ENCODE results near the gene SLC24A5. TPM values are rescaled to one million over a fixed set of nuclear protein-coding genes. Genes with fewer than 3 reads are reported as not detected.

The SLC24A5 gene
- total and polyA plus RNA-seq, 2 of the 4 experiments (the other 2 are of a cell fraction) = not detected

GRCh38 chr15:48144889-48145288 lies 24.1 kb downstream of the SLC24A5 start:
- peak overlapping the region; percentile 82 for H2BK5ac ChIP-seq (ENCODE audit: low read depth, low read length, poor library complexity, severe bottlenecking)
- BruUV-seq (replicated peaks) = no TSS peak
- H3K4me1 ChIP-seq (ENCODE audit: control insufficient read depth, insufficient read depth, low read length) = no peaks in the 10 kb centered on the region; the same call in none of the 2 replicates
- no CpG with 5 or more reads among the region's 1 CpG for WGBS, 2 experiments (ENCODE audit: extremely low coverage in 2 of 2, insufficient read length in 1 of 2)
- DNase-seq (peak; percentile 23), ATAC-seq (ENCODE audit: low read depth) (peak; percentile 24; the same call in 1 of the 2 replicates)
- ChIA-PET POLR2A (ENCODE audit: unreplicated experiment) (no interaction called here), CTCF (no interaction called here)
- no peak for TF ChIP-seq USF2 (IDR thresholded peaks at IDR 0.05; ENCODE audit: low read depth, low read length)
- TF ChIP-seq CTCF (conservative IDR thresholded peaks at IDR 0.05; ENCODE audit: low read depth, low read length) = no peak
- no peak for TF ChIP-seq RFX5 (IDR thresholded peaks at IDR 0.05; ENCODE audit: low read depth, low read length)
- TF ChIP-seq FOS (IDR thresholded peaks at IDR 0.05; ENCODE audit: low read depth, low read length) = no peak
- TF ChIP-seq POLR2A (IDR thresholded peaks at IDR 0.05; ENCODE audit: low read depth, low read length) = no peak
- no peak for TF ChIP-seq NFE2L2 (IDR thresholded peaks at IDR 0.05; ENCODE audit: low read depth, low read length)
- no peak for TF ChIP-seq ELK1 (IDR thresholded peaks at IDR 0.05; ENCODE audit: borderline replicate concordance, low read depth, low read length)
- TF ChIP-seq SMC3 (IDR thresholded peaks at IDR 0.05; ENCODE audit: low read depth, low read length) = no peak
- TF ChIP-seq BHLHE40 (IDR thresholded peaks at IDR 0.05; ENCODE audit: low read depth, low read length) = no peak
- TF ChIP-seq RCOR1 (IDR thresholded peaks at IDR 0.05; ENCODE audit: insufficient replicate concordance, low read length) = no peak
- no peak for TF ChIP-seq CHD1 (IDR thresholded peaks at IDR 0.05; ENCODE audit: low read depth, low read length)
- no peak for TF ChIP-seq MAFK (IDR thresholded peaks at IDR 0.05; ENCODE audit: low read depth, low read length)
- TF ChIP-seq RAD21 (IDR thresholded peaks at IDR 0.05; ENCODE audit: low read length) = no peak
- TF ChIP-seq CEBPB (IDR thresholded peaks at IDR 0.05; ENCODE audit: low read depth, low read length) = no peak
- TF ChIP-seq MAZ (IDR thresholded peaks at IDR 0.05; ENCODE audit: borderline replicate concordance, low read depth, low read length) = no peak
- TF ChIP-seq MXI1 (IDR thresholded peaks at IDR 0.05; ENCODE audit: borderline replicate concordance, low read depth, low read length) = no peak
- no peak overlapping the region for H2AK9ac ChIP-seq (replicated peaks; ENCODE audit: low read depth, low read length, poor library complexity)
- no peak overlapping the region for H2AK5ac ChIP-seq (ENCODE audit: low read depth, low read length)
- peak overlapping the region; percentile 21; the same call in 1 of the 2 replicates for H2BK20ac ChIP-seq (ENCODE audit: low read depth, low read length)
- no peak overlapping the region for H4K5ac ChIP-seq (ENCODE audit: low read depth, low read length)
- 0 out of 2 replicates have a peak overlapping the region, but pooled peaks have one; percentile 50 for H3K14ac ChIP-seq (replicated peaks; ENCODE audit: low read depth, low read length)
- H3K23ac ChIP-seq (ENCODE audit: low read depth, low read length) = no peak overlapping the region
- no peaks in the 10 kb centered on the region for H3K9me3 ChIP-seq (ENCODE audit: control insufficient read depth, insufficient read depth, low read length)
- H3K9me1 ChIP-seq (ENCODE audit: insufficient read depth, low read length) = no peaks in the 10 kb centered on the region
- no peak overlapping the region for H3K18ac ChIP-seq (ENCODE audit: low read depth, low read length)
- intact Hi-C loops (cut with micrococcal nuclease) = no loop called here
- in situ Hi-C loops (cut with MboI; ENCODE audit: low sequenced_read_pairs) = no loop called here
- dilution Hi-C loops (cut with HindIII; ENCODE audit: low sequenced_read_pairs, unreplicated experiment) = no loop called here
- H2AFZ ChIP-seq (replicated peaks; ENCODE audit: low read length, poor library complexity) = no peak overlapping the region
- no peak overlapping the region for H3K56ac ChIP-seq (ENCODE audit: extremely low read depth, insufficient read depth, low read length)
- no peaks in the 10 kb centered on the region for H3K27me3 ChIP-seq (ENCODE audit: control insufficient read depth, insufficient read depth, low read length)
- no peaks in the 10 kb centered on the region for H4K20me1 ChIP-seq (ENCODE audit: insufficient read depth, low read length)
- H4K8ac ChIP-seq (ENCODE audit: low read depth in 2 of 2, low read length in 2 of 2) = peak overlapping the region in 1 of 2 experiments; percentile 1; a peak in 2 of 4 replicates
- no peak overlapping the region for H3K27ac ChIP-seq (ENCODE audit: insufficient read depth, low read length)
- H3K4me3 ChIP-seq (ENCODE audit: insufficient read depth, low read depth, low read length) = no peak overlapping the region
- H4K91ac ChIP-seq (ENCODE audit: insufficient read depth, low read depth, low read length) = no peak overlapping the region
- H2BK15ac ChIP-seq (ENCODE audit: low read depth, low read length) = no peak overlapping the region
- peaks cover 0 to 3% of the 10 kb centered on the region in 2 experiments; a peak in 1 of 4 replicates for H3K79me1 ChIP-seq (ENCODE audit: low read depth in 1 of 2, low read length in 2 of 2)
- H3K36me3 ChIP-seq (ENCODE audit: control insufficient read depth, insufficient read depth, low read length) = no peaks in the 10 kb centered on the region
- H3K4me2 ChIP-seq (ENCODE audit: low read depth, low read length) = peak overlapping the region; percentile 75
- no peak overlapping the region; the same call in 1 of the 2 replicates for H3K4ac ChIP-seq (ENCODE audit: low read depth, low read length)
- no peak overlapping the region for H3K9ac ChIP-seq (ENCODE audit: low read depth, low read length)
- H2BK120ac ChIP-seq (ENCODE audit: low read depth, low read length) = no peak overlapping the region
